GM12878 (cell line): ENCODE measurements around the gene ZMYND15. TPM values are rescaled to one million over a fixed set of nuclear protein-coding genes. Genes with fewer than 3 reads are reported as not detected.
"Not testable (repeated sequence)": the region's sequence is repeated elsewhere in the genome, so short reads cannot be mapped to it uniquely, and the experiment has no call there.

Experiments used
- ATAC-seq: fragments of 200-7000 bp; cut with Tn5 transposase; 3 replicates; pipeline ENCODE4 v1.9.1; 2020; ENCODE audit warnings: mild to moderate bottlenecking, moderate library complexity
- BruUV-seq: library from RNA; stranded (reverse); fragments of 400-500 nt; replicated peaks from 2 replicates; lab custom pipeline; 2021; lab: Mats Ljungman, UMichigan
- CTCF ChIA-PET: fragments of 300-600 bp; sonication (Branson Sonifier 250); formaldehyde crosslinking; extraction: SDS; loops from one replicate; lab custom pipeline; 2021; ENCODE audit warnings: inconsistent platforms; lab: Yijun Ruan, JAX
- POLR2A ChIA-PET: fragments of 350-600 bp; formaldehyde crosslinking; extraction: SDS; loops from one replicate; lab custom pipeline; 2021; ENCODE audit warnings: inconsistent platforms; lab: Charles Lee
- RAD21 ChIA-PET: fragments of 300-600 bp; sonication (Branson Sonifier 250); formaldehyde crosslinking; loops from one replicate; lab custom pipeline; 2023; ENCODE audit warnings: antibody characterized with exemption; ENCODE audit not compliant: unreplicated experiment; lab: Charles Lee
- SMC1A ChIA-PET: fragments of 300-600 bp; sonication (Branson Sonifier 250); formaldehyde crosslinking; loops from one replicate; lab custom pipeline; 2023; ENCODE audit not compliant: unreplicated experiment, uncharacterized antibody; lab: Charles Lee
- DNase-seq: peaks from one replicate; pipeline ENCODE4 v3.0.0-alpha.2; 2011; ENCODE audit warnings: low read depth, low spot score
- FAIRE-seq: peaks from 3 replicates; lab custom pipeline; 2011; peaks lifted over from hg19 to GRCh38; lab: Jason Lieb, UNC
- H2AFZ ChIP-seq: 2 replicates; pipeline ENCODE4 v1.6.0; 2011; ENCODE audit warnings: low read depth, low read length, control low read depth; ENCODE audit not compliant: control insufficient read depth
- H3K27ac ChIP-seq: 2 replicates; pipeline ENCODE4 v1.5.1; 2011; ENCODE audit warnings: control low read depth; ENCODE audit not compliant: control insufficient read depth, insufficient read depth
- H3K27me3 ChIP-seq, 2 experiments: replicated peaks in 1 of 2; 2 replicates each; pipeline versions ENCODE4 v1.6.0 to v1.6.1; 2011; ENCODE audit warnings: low read length in 1 of 2; ENCODE audit not compliant: control insufficient read depth in 2 of 2, insufficient read depth in 2 of 2
- H3K36me3 ChIP-seq, 2 experiments: 2 replicates each; pipeline ENCODE4 v1.5.1; 2011; ENCODE audit warnings: low read length in 1 of 2; ENCODE audit not compliant: control insufficient read depth in 2 of 2, insufficient read depth in 2 of 2
- H3K4me1 ChIP-seq: 2 replicates; pipeline ENCODE4 v1.6.1; 2011; ENCODE audit warnings: mild to moderate bottlenecking, low read length, moderate library complexity, mixed read lengths; ENCODE audit not compliant: control insufficient read depth, insufficient read depth
- H3K4me2 ChIP-seq: 2 replicates; pipeline ENCODE4 v1.6.0; 2011; ENCODE audit warnings: control low read depth; ENCODE audit not compliant: control insufficient read depth, insufficient read depth
- H3K4me3 ChIP-seq: fragments of 200-600 bp; sonication (generic); 2 replicates; pipeline ENCODE4 v1.5.1; 2016
- H3K79me2 ChIP-seq: 2 replicates; pipeline ENCODE4 v1.6.0; 2011; ENCODE audit warnings: low read length; ENCODE audit not compliant: control insufficient read depth, insufficient read depth
- H3K9ac ChIP-seq: 2 replicates; pipeline ENCODE4 v1.8.0; 2011; ENCODE audit warnings: low read length, control low read depth, mixed read lengths; ENCODE audit not compliant: control insufficient read depth, insufficient read depth
- H3K9me3 ChIP-seq: replicated peaks from 3 replicates; pipeline ENCODE4 v1.5.1; 2011; ENCODE audit warnings: mild to moderate bottlenecking, low read length; ENCODE audit not compliant: control insufficient read depth, insufficient read depth
- H4K20me1 ChIP-seq: 2 replicates; pipeline ENCODE4 v1.6.0; 2011; ENCODE audit not compliant: control insufficient read depth, insufficient read depth
- CBFB ChIP-seq: IDR thresholded peaks from 2 replicates; pipeline ENCODE4 v1.6.1; 2016; ENCODE audit warnings: antibody characterized with exemption, low read depth
- CEBPZ ChIP-seq: fragments of 150-350 bp; IDR thresholded peaks from 2 replicates; pipeline ENCODE4 v1.6.1; 2016; ENCODE audit warnings: low read depth, low read length
- CTCF ChIP-seq, 3 experiments: IDR thresholded peaks in 2 of 3; conservative IDR thresholded peaks in 1 of 3; 2 replicates each; pipeline ENCODE4 v1.5.1; 2011; ENCODE audit warnings: low read depth in 3 of 3, low read length in 3 of 3, mild to moderate bottlenecking in 3 of 3, control low read depth in 2 of 3, moderate library complexity in 2 of 3, inconsistent platforms in 1 of 3, mixed read lengths in 1 of 3; ENCODE audit not compliant: control insufficient read depth in 2 of 3, insufficient read depth in 1 of 3; ENCODE audit errors: extremely low read depth in 1 of 3
- PAX8 ChIP-seq: fragments of 450-650 bp; IDR thresholded peaks from 2 replicates; pipeline ENCODE4 v1.6.1; 2017; ENCODE audit warnings: mild to moderate bottlenecking, moderate library complexity
- SUPT20H ChIP-seq: IDR thresholded peaks from 2 replicates; pipeline ENCODE4 v1.6.1; 2011; ENCODE audit warnings: low read depth, mild to moderate bottlenecking, low read length, moderate library complexity, borderline replicate concordance; ENCODE audit not compliant: control insufficient read depth
- TBL1XR1 ChIP-seq: IDR thresholded peaks from 2 replicates; pipeline ENCODE4 v1.6.1; 2012; ENCODE audit warnings: low read depth, low read length, improper control_type of control experiment
- ZNF207 ChIP-seq: fragments of 450-650 bp; IDR thresholded peaks from 2 replicates; pipeline ENCODE4 v1.6.1; 2014; ENCODE audit warnings: antibody characterized with exemption, mild to moderate bottlenecking, borderline replicate concordance
- WGBS: methylation state at CpG from one replicate; pipeline ENCODE4 v1.1.6; 2016; ENCODE audit warnings: low lambda C conversion rate; ENCODE audit not compliant: insufficient replicate concordance, insufficient coverage; ENCODE audit errors: missing lambda C conversion rate; 5-methylcytosine and 5-hydroxymethylcytosine counted together
- in situ Hi-C: fragments of 300-500 bp; cut with MboI; formaldehyde crosslinking; loops from 9 replicates; pipeline ENCODE4 v1.14.3; 2018; ENCODE audit warnings: mixed read lengths
- intact Hi-C: fragments of 100-400 bp; cut with micrococcal nuclease; formaldehyde crosslinking; loops from one replicate; pipeline ENCODE4 v1.14.2; 2022; ENCODE audit not compliant: unreplicated experiment
- polyA plus RNA-seq, 11 experiments: library from polyadenylated mRNA; depleted of rRNA in 4 of 11; unstranded in 6 of 11; stranded (reverse) in 5 of 11; fragments of >200 nt; fragmentation: Nextera tagmentation in 4 of 11; fragmentation: Illumina TruSeq in 1 of 11; extraction: Ambion mirVana in 4 of 11; extraction: Trizol in 1 of 11; gene quantifications; 1 replicate in 1 of 11; 2 replicates in 10 of 11; pipeline versions ENCODE4 v1.2.1 to v1.2.3, GENCODE V29; 2011 to 2016; ENCODE audit warnings: inconsistent platforms in 2 of 11, missing spikeins in 2 of 11, low read depth in 1 of 11
- total RNA-seq, 4 experiments: library from RNA; depleted of rRNA in 3 of 4; stranded (reverse); fragments of >200 nt in 3 of 4; fragmentation: Illumina TruSeq in 1 of 4; extraction: Trizol in 1 of 4; gene quantifications; 2 replicates each; pipeline versions ENCODE4 v1.2.1 to v1.2.3, GENCODE V29; 2013 to 2021

ZMYND15 gene
- total and polyA plus RNA-seq, 10 of the 15 experiments (the other 5 are each of a cell fraction or from before 2014, with no cell fraction given), result 0.03 to 0.17 (median 0.06) TPM; not detected in 4

GRCh38 chr17:4699401-4700056 lies 40.1 kb upstream of the ZMYND15 start:
- H2AFZ ChIP-seq, SMC1A ChIA-PET, H3K27me3 ChIP-seq, FAIRE-seq, H3K9me3 ChIP-seq, H3K36me3 ChIP-seq, BruUV-seq, H3K4me3 ChIP-seq, in situ Hi-C loops: not testable (repeated sequence)
- peaks cover 19% of the 10 kb centered on the region for H3K4me1 ChIP-seq
- TF ChIP-seq CTCF (IDR thresholded peaks at IDR 0.05 in 2 of 3, conservative IDR thresholded peaks at IDR 0.05 in 1 of 3; ENCODE audit: control insufficient read depth in 2 of 3, extremely low read depth in 1 of 3, insufficient read depth in 1 of 3, low read depth in 3 of 3, low read length in 3 of 3), result 0 out of 6 replicates have a peak, but pooled peaks of 1 of the 3 experiments have one; percentile 7
- TF ChIP-seq, all 136 proteins: peak for 1; not testable (repeated sequence) for 135
- H3K27ac ChIP-seq, intact Hi-C loops, ATAC-seq, H4K20me1 ChIP-seq, H3K4me2 ChIP-seq, DNase-seq, CTCF ChIA-PET, POLR2A ChIA-PET, H3K9ac ChIP-seq: not testable (repeated sequence)
- peaks cover 48% of the 10 kb centered on the region for H3K79me2 ChIP-seq
- 98% methylated on average over 13 of the region's 13 CpGs for WGBS
- RAD21 ChIA-PET, result interaction anchor here (1.0 kb wide), 1 partner anchor 133 kb away, joined by 3 read pairs; no protein-coding TSS in a partner anchor

- Histone ChIP-seq H3K36me3 (peaks cover 0 to 3% of the 10 kb centered on the region in 2 experiments; a peak in 1 of 4 replicates), H3K27ac (no peak overlapping the region), H3K9me3 (no peaks in the 10 kb centered on the region), H3K4me3 (no peak overlapping the region), H2AFZ (no peak overlapping the region), H3K9ac (no peak overlapping the region), H3K4me2 (peak overlapping the region; percentile 22; the same call in 1 of the 2 replicates), H3K4me1 (peaks cover 15% of the 10 kb centered on the region), H3K27me3 (no peaks in the 10 kb centered on the region), H4K20me1 (no peaks in the 10 kb centered on the region; the same call in 1 of the 2 replicates), H3K79me2 (peaks cover 38% of the 10 kb centered on the region)
- intact Hi-C loops, result no loop called here
- ChIA-PET POLR2A (interaction anchor here (0.5 to 1.4 kb wide), 7 partner anchors 9 to 413 kb away, joined by 3 to 8 read pairs (median 3); partner anchors contain the start of gene ARRB2), RAD21 (interaction anchor here (0.7 to 1.5 kb wide), 4 partner anchors 9 to 187 kb away, joined by 3 to 4 read pairs (median 3); partner anchors contain the start of gene ARRB2), SMC1A (interaction anchor here (0.7 kb wide), 1 partner anchor 1730 kb away, joined by 3 read pairs; no protein-coding TSS in a partner anchor), CTCF (interaction anchor here (0.8 to 2.9 kb wide), 4 partner anchors 8 to 134 kb away, joined by 3 to 13 read pairs (median 4); no protein-coding TSS in a partner anchor)
- in situ Hi-C loops, result no loop called here
- no TSS peak for BruUV-seq
- no peak for FAIRE-seq
- ATAC-seq, result no peak
- no peak for DNase-seq
- WGBS, result 95% methylated on average over 1 of the region's 1 CpG
- no peak for TF ChIP-seq ZNF207
- no peak for TF ChIP-seq SUPT20H
- TF ChIP-seq PAX8, result no peak
- no peak for TF ChIP-seq CBFB
- no peak for TF ChIP-seq CEBPZ
- TF ChIP-seq TBL1XR1, result no peak
Measured at GRCh38 chr17:4701116-4701515, 38.5 kb upstream of the ZMYND15 start.
